Psoas muscle (tissue), 8 donors: Measurements from ENCODE around the gene MBD5. TPM values are rescaled to one million over a fixed set of nuclear protein-coding genes. Genes with fewer than 3 reads are reported as not detected.

Experiments
- ATAC-seq, 4 donors: fragments of 200-7000 bp; cut with Tn5 transposase; one replicate each; pipeline ENCODE4 v1.9.1; 2020; ENCODE audit warnings: moderate library complexity in 3 of 4, mild to moderate bottlenecking in 2 of 4
- DNase-seq, 2 donors: peaks; one replicate each; pipeline ENCODE4 v3.0.0-alpha.2; 2020
- H3K27ac ChIP-seq: fragments of 200-600 bp; one replicate; pipeline ENCODE4 v1.8.0; 2022
- H3K27me3 ChIP-seq, 3 donors: fragments of 200-600 bp in 1 of 3; one replicate each; pipeline versions ENCODE4 v1.6.1 to v1.8.0; 2013 to 2022; ENCODE audit warnings: low read length in 2 of 3, mild to moderate bottlenecking in 2 of 3, moderate library complexity in 1 of 3; ENCODE audit not compliant: insufficient read depth in 3 of 3
- H3K36me3 ChIP-seq, 2 donors: fragments of 200-600 bp in 1 of 2; one replicate each; pipeline versions ENCODE4 v1.6.1 to v1.8.0; 2013 to 2022; ENCODE audit warnings: low read depth in 1 of 2, mild to moderate bottlenecking in 1 of 2, moderate library complexity in 1 of 2; ENCODE audit not compliant: insufficient read depth in 1 of 2
- H3K4me1 ChIP-seq: fragments of 200-600 bp; one replicate; pipeline ENCODE4 v1.8.0; 2022
- H3K4me3 ChIP-seq: fragments of 200-600 bp; one replicate; pipeline ENCODE4 v1.8.0; 2022; ENCODE audit warnings: mild to moderate bottlenecking
- H3K9me3 ChIP-seq: fragments of 200-600 bp; one replicate; pipeline ENCODE4 v1.8.0; 2022
- WGBS, 3 donors: extraction: QIAGEN DNeasy Blood & Tissue Kit; methylation state at CpG; one replicate each; pipeline versions ENCODE4 v1.1.6 to v1.1.7; 2013; 5-methylcytosine and 5-hydroxymethylcytosine counted together
- intact Hi-C, 2 donors: fragments of 100-400 bp; cut with DNase I; formaldehyde crosslinking; loops; one replicate each; pipeline versions ENCODE4 v1.11.0 to v1.14.2; 2022
- polyA plus RNA-seq, 3 donors: library from polyadenylated mRNA; stranded (reverse); fragments of 200-250 nt; gene quantifications; one replicate each; pipeline ENCODE4 v1.2.3, GENCODE V29; 2013
- total RNA-seq, 4 donors: library from RNA; stranded (reverse); fragmentation: NEBNext Ultra II Directional in 2 of 4; extraction: Animal tissue kit (Norgen Biotek cat#: 25700) in 2 of 4; gene quantifications; one replicate each; pipeline versions ENCODE4 v1.2.1 to v1.2.4, GENCODE V29; 2021 to 2023
- TF ChIP-seq, protein P1 (sequence below): fragments of 200-600 bp; IDR thresholded peaks from one replicate; pipeline ENCODE4 v1.8.0; 2022; ENCODE audit warnings: antibody characterized with exemption
- donor health status: healthy with polysubstance abuse.
- donor health status: DM: no; HTN: no; CAD: no; lungs with moderate emphysema.
- donor health status: Bipolar disorder and iron deficiency.
- donor health status: healthy.
- donor health status: DM: yes; HTN: yes; CAD: no.
- donor health status: DM: no; HTN: no; CAD: no.
- donor health status: DM: no; HTN: no; CAD: no.
- donor health status: DM: yes; HTN: yes; CAD: no.

The MBD5 gene
- total and polyA plus RNA-seq, 7 donors: 3.2 to 36.5 (median 17.5) TPM

DNA sequence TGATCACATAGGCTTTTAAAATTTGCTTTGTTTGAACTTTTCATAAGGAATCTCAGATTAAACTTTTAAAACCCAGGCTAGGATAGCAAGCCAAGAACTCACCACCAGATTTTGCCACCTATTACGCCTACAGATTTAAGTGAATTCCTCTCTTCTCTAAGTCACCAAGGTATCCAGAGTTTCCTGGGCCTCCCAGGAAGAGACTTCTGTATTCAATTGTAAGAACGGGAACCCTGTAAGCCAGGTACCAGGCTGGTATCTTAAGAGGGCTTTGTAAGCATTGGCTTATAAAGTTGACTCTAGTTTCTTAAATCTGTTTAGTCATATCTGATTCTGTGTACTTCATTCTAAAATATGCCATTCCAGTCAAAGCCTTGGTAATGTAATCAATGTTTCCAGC, 285.1 kb downstream of the MBD5 start:
- no peak overlapping the region for H3K4me3 ChIP-seq
- WGBS, 3 donors: 97 to 100% (median 98%) methylated on average over 2 of the region's 2 CpGs
- no peaks in the 10 kb centered on the region for H3K4me1 ChIP-seq
- H3K9me3 ChIP-seq: no peaks in the 10 kb centered on the region
- DNase-seq: no peak
- no peak for ATAC-seq
- H3K27me3 ChIP-seq: no peaks in the 10 kb centered on the region
- no peak overlapping the region for H3K27ac ChIP-seq
- intact Hi-C loops: no loop called here
- TF ChIP-seq, protein P1, sequence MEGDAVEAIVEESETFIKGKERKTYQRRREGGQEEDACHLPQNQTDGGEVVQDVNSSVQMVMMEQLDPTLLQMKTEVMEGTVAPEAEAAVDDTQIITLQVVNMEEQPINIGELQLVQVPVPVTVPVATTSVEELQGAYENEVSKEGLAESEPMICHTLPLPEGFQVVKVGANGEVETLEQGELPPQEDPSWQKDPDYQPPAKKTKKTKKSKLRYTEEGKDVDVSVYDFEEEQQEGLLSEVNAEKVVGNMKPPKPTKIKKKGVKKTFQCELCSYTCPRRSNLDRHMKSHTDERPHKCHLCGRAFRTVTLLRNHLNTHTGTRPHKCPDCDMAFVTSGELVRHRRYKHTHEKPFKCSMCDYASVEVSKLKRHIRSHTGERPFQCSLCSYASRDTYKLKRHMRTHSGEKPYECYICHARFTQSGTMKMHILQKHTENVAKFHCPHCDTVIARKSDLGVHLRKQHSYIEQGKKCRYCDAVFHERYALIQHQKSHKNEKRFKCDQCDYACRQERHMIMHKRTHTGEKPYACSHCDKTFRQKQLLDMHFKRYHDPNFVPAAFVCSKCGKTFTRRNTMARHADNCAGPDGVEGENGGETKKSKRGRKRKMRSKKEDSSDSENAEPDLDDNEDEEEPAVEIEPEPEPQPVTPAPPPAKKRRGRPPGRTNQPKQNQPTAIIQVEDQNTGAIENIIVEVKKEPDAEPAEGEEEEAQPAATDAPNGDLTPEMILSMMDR: no peak
- no peaks in the 10 kb centered on the region for H3K36me3 ChIP-seq

DNA sequence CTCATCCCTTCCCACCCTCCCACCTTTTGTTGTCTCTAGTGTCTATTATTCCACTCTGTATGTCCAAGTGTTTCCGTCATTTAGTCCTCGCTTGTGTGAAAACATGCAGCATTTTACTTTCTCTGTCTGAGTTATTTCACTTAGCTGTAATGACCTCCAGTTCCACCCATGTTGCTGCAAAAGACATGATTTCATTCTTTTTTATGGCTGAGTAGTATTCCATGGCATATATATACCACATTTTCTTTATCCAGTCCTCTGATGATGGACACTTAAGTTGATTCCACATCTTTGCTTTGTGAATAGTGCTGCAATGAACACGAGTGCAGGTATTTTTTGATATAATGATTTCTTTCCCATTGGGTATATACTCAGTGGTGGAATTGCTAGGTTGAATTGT, 296.7 kb downstream of the MBD5 start:
- no peak for ATAC-seq

DNA sequence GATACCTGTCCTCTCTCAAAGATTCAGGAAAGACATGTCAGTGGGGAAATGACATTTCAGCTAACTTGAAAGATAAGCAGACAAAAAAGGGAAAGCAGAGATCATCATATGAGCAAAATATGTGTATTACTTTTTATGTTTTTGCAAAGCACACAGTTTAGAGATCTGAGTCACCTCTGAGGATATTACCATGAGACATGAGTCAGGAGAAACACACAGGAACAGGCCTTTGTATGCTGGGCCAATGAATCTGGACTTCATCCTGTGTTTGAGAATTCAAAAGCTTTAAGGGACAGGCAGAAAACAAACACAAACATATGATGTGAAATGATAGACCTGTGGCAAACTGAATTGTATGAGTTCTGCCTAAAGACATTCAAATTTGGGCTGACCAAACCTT, 317.6 kb downstream of the MBD5 start:
- no peaks in the 10 kb centered on the region for H3K9me3 ChIP-seq
- no peaks in the 10 kb centered on the region for H3K27me3 ChIP-seq
- no peaks in the 10 kb centered on the region for H3K4me1 ChIP-seq
- DNase-seq (no peak), ATAC-seq (no peak)
- no peaks in the 10 kb centered on the region for H3K36me3 ChIP-seq
- no peak overlapping the region for H3K4me3 ChIP-seq
- no peak overlapping the region for H3K27ac ChIP-seq
- intact Hi-C loops: no loop called here
- TF ChIP-seq, protein P1: no peak

More for the DNA sequence above, 296.7 kb downstream of the MBD5 start:
- TF ChIP-seq, protein P1: no peak
- no peak for DNase-seq
- 66 to 68% (median 66%) methylated on average over 3 of the region's 3 CpGs for WGBS, 3 donors
- intact Hi-C loops: no loop called here
- no peaks in the 10 kb centered on the region for H3K36me3 ChIP-seq
- peaks cover 3% of the 10 kb centered on the region for H3K9me3 ChIP-seq
- no peak overlapping the region for H3K4me3 ChIP-seq
- H3K27ac ChIP-seq: no peak overlapping the region
- H3K4me1 ChIP-seq: peaks cover 4% of the 10 kb centered on the region
- no peaks in the 10 kb centered on the region for H3K27me3 ChIP-seq

DNA sequence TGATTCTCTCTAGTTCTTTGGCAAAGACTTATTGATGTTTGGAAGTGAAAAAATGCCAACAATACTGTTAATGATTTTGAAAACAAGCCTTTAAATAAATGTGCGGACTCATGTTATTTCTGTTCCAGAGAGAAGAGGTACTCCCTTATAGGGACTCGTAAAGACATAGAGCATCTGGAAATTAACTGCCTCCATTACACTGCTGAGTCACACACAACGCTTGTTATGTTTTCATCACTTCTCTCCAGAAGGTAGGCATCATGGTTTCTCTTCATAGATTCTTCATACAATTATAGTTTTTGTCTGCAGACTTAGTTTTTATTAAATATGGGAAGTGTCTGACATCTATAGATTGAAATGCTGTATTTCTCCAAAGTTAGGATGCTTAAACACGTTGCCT, 321.2 kb downstream of the MBD5 start:
- Histone ChIP-seq H3K27me3 (no peaks in the 10 kb centered on the region), H3K27ac (no peak overlapping the region), H3K9me3 (no peaks in the 10 kb centered on the region), H3K36me3 (no peaks in the 10 kb centered on the region), H3K4me3 (no peak overlapping the region), H3K4me1 (no peaks in the 10 kb centered on the region)
- DNase-seq: no peak
- WGBS, 3 donors: 96 to 98% (median 97%) methylated on average over 4 of the region's 4 CpGs
- intact Hi-C loops: no loop called here
- TF ChIP-seq, protein P1: no peak
- no peak for ATAC-seq

DNA sequence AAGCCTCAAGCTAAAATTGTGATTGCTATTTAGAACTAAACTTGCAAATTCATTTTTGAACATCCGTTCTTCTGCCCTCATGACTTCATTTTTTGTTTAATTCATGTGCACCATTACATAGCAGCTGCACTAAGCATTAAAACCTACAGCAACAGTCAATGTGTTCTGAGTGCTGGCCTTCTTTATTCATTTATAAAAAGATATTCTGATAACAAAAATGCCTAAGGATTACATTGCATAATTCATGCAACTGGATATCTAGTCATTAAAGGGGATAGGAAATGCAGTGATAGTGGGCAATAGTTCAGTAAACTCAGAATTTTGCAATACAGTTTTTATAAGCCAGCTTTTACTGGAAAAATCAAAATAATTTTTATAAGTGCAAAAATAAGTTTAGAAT, 329.3 kb downstream of the MBD5 start:
- Histone ChIP-seq H3K4me1 (peaks cover 5% of the 10 kb centered on the region), H3K36me3 (no peaks in the 10 kb centered on the region), H3K9me3 (peaks cover 6% of the 10 kb centered on the region), H3K27me3 (no peaks in the 10 kb centered on the region), H3K27ac (no peak overlapping the region), H3K4me3 (no peak overlapping the region)
- no peak for ATAC-seq
- TF ChIP-seq, protein P1: no peak
- 59 to 81% (median 73%) methylated on average over 1 of the region's 1 CpG for WGBS, 3 donors
- DNase-seq: no peak
- intact Hi-C loops: no loop called here
